K562 (cell line): ENCODE data around the gene TSHR. TPM values are rescaled to one million over a fixed set of nuclear protein-coding genes. Genes with fewer than 3 reads are reported as not detected.

ENCODE experiments used
- FOXJ3 ChIP-seq: sonication (generic); formaldehyde crosslinking; IDR thresholded peaks from 2 replicates; pipeline ENCODE4 v1.4.0; 2020; ENCODE audit warnings: mild to moderate bottlenecking, missing genetic modification reagents
- GATA2 ChIP-seq: sonication (generic); formaldehyde crosslinking; IDR thresholded peaks from 2 replicates; pipeline ENCODE4 v1.4.0; 2020; ENCODE audit warnings: mild to moderate bottlenecking, missing genetic modification reagents
- MAFK ChIP-seq: IDR thresholded peaks from 2 replicates; pipeline ENCODE4 v1.6.1; 2011; ENCODE audit warnings: low read length, improper control_type of control experiment
- MAZ ChIP-seq, 2 experiments: fragments of 450-650 bp in 1 of 2; sonication (generic) in 1 of 2; formaldehyde crosslinking; IDR thresholded peaks in 1 of 2; conservative IDR thresholded peaks in 1 of 2; 2 replicates each; pipeline versions ENCODE4 v1.4.0 to v1.5.0; 2020; ENCODE audit warnings: mild to moderate bottlenecking in 1 of 2, missing genetic modification reagents in 1 of 2
- PRPF4 ChIP-seq: fragments of 200-400 bp; formaldehyde crosslinking; IDR thresholded peaks from one replicate; pipeline ENCODE4 v1.6.1; 2017; ENCODE audit warnings: low read length, low read depth, mild to moderate bottlenecking; ENCODE audit not compliant: insufficient read depth, poor library complexity, severe bottlenecking
- ZNF280B ChIP-seq: fragments of 250-450 bp; sonication (Bioruptor Pico); IDR thresholded peaks from 2 replicates; pipeline ENCODE4 v1.5.1; 2021; ENCODE audit warnings: mild to moderate bottlenecking
- polyA plus RNA-seq, 8 experiments: library from polyadenylated mRNA; depleted of rRNA in 4 of 8; stranded (reverse) in 5 of 8; unstranded in 3 of 8; fragments of >200 nt; fragmentation: Nextera tagmentation in 2 of 8; fragmentation: Illumina TruSeq in 1 of 8; extraction: Ambion mirVana in 2 of 8; extraction: Trizol in 1 of 8; gene quantifications; 2 replicates each; pipeline versions ENCODE4 v1.2.1 to v1.2.3, GENCODE V29; 2011 to 2014; ENCODE audit warnings: inconsistent platforms in 1 of 8, missing spikeins in 1 of 8
- total RNA-seq, 7 experiments: library from RNA; depleted of rRNA in 6 of 7; stranded (reverse); fragments of >200 nt in 6 of 7; fragmentation: Illumina TruSeq in 2 of 7; extraction: Trizol in 2 of 7; gene quantifications; 2 replicates each; pipeline versions ENCODE4 v1.2.1 to v1.2.3, GENCODE V29; 2011 to 2021; ENCODE audit warnings: low replicate concordance in 1 of 7
- TF ChIP-seq, protein P1 (sequence below): fragments of 450-650 bp; IDR thresholded peaks from 2 replicates; pipeline ENCODE4 v1.6.1; 2017; ENCODE audit warnings: antibody characterized with exemption
- TF ChIP-seq, protein P2 (sequence below), 2 experiments: IDR thresholded peaks in 1 of 2; conservative IDR thresholded peaks in 1 of 2; 2 replicates each; pipeline ENCODE4 v1.6.1; 2016; ENCODE audit warnings: low read depth in 2 of 2, mild to moderate bottlenecking in 1 of 2, missing compliant biosample characterization in 1 of 2, missing genetic modification characterization in 1 of 2, moderate library complexity in 1 of 2

Gene TSHR
- total and polyA plus RNA-seq, 9 of the 15 experiments (the other 6 are each of a cell fraction or from before 2014, with no cell fraction given), result 0.01 to 0.10 TPM; not detected in 7

DNA sequence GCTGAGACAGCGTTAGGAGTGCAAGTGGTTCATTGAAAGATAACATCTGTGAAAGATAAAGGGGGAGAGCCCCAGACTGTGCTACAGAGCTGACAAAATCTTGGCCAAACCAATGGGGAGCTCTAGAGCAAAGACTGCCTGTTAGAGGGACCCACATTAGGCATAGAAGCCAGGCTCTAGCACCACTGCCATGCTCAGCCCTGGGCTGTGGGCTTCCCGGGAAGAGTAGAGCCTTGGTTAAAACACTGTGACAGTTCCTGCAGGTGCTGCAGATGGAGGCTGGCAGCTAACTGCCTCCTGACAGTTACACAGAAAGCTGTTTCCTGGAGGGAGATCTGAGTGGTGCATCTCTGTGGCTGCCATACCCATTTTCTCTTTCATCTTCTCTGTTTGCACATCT lies 23.0 kb downstream of the TSHR start (continued):
- TF ChIP-seq, protein P1, sequence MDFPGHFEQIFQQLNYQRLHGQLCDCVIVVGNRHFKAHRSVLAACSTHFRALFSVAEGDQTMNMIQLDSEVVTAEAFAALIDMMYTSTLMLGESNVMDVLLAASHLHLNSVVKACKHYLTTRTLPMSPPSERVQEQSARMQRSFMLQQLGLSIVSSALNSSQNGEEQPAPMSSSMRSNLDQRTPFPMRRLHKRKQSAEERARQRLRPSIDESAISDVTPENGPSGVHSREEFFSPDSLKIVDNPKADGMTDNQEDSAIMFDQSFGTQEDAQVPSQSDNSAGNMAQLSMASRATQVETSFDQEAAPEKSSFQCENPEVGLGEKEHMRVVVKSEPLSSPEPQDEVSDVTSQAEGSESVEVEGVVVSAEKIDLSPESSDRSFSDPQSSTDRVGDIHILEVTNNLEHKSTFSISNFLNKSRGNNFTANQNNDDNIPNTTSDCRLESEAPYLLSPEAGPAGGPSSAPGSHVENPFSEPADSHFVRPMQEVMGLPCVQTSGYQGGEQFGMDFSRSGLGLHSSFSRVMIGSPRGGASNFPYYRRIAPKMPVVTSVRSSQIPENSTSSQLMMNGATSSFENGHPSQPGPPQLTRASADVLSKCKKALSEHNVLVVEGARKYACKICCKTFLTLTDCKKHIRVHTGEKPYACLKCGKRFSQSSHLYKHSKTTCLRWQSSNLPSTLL, result no peak
- no peak for TF ChIP-seq PRPF4
- TF ChIP-seq FOXJ3 (CRISPR knock-in tag), result no peak
- no peak for TF ChIP-seq MAFK
- TF ChIP-seq ZNF280B (CRISPR knock-in tag), result no peak
- no peak for TF ChIP-seq GATA2 (CRISPR knock-in tag)
- TF ChIP-seq, protein P2, sequence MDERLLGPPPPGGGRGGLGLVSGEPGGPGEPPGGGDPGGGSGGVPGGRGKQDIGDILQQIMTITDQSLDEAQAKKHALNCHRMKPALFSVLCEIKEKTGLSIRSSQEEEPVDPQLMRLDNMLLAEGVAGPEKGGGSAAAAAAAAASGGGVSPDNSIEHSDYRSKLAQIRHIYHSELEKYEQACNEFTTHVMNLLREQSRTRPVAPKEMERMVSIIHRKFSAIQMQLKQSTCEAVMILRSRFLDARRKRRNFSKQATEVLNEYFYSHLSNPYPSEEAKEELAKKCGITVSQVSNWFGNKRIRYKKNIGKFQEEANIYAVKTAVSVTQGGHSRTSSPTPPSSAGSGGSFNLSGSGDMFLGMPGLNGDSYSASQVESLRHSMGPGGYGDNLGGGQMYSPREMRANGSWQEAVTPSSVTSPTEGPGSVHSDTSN (CRISPR knock-in tag; IDR thresholded peaks at IDR 0.05; ENCODE audit: low read depth), result no peak
- TF ChIP-seq, protein P2 (tag; conservative IDR thresholded peaks at IDR 0.05; ENCODE audit: low read depth), result no peak
- no peak for TF ChIP-seq MAZ (CRISPR knock-in tag; conservative IDR thresholded peaks at IDR 0.05 in 1 of 2, IDR thresholded peaks at IDR 0.05 in 1 of 2)
